PC-9 (cell line): ENCODE measurements around the gene TDG.

ENCODE experiments used
- EZH2 ChIP-seq: fragments of 200-600 bp; sonication (generic); IDR thresholded peaks from 2 replicates; pipeline ENCODE4 v1.8.0; 2017; ENCODE audit warnings: antibody characterized with exemption, low read depth
- TF ChIP-seq, protein P1 (sequence below): fragments of 200-600 bp; sonication (generic); conservative IDR thresholded peaks from 2 replicates; pipeline ENCODE4 v1.6.1; 2017; ENCODE audit warnings: mixed run types, antibody characterized with exemption, mild to moderate bottlenecking, moderate library complexity

DNA sequence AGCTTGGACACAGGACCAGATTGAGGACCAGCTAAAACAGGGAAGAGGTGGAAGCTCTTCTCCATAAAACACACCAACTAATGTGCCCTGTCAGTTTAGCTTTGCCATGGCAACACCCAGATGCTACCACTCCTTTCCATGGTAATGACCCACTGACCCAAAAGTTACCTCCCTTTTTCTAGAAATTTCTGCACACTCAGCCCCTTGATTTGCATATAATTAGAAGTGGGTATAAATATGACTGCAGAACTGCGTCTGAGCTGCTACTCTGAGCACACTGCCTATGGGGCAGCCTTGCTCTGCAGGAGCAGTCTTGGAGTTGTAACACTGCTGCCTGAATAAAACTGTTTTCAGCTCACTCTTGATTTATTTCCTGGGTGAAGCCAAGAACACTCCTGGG is 3.2 kb upstream of the TDG start:
- TF ChIP-seq, protein P1, sequence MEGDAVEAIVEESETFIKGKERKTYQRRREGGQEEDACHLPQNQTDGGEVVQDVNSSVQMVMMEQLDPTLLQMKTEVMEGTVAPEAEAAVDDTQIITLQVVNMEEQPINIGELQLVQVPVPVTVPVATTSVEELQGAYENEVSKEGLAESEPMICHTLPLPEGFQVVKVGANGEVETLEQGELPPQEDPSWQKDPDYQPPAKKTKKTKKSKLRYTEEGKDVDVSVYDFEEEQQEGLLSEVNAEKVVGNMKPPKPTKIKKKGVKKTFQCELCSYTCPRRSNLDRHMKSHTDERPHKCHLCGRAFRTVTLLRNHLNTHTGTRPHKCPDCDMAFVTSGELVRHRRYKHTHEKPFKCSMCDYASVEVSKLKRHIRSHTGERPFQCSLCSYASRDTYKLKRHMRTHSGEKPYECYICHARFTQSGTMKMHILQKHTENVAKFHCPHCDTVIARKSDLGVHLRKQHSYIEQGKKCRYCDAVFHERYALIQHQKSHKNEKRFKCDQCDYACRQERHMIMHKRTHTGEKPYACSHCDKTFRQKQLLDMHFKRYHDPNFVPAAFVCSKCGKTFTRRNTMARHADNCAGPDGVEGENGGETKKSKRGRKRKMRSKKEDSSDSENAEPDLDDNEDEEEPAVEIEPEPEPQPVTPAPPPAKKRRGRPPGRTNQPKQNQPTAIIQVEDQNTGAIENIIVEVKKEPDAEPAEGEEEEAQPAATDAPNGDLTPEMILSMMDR = no peak
- no peak for TF ChIP-seq EZH2
